Fibroblast of mammary gland (primary cell): ENCODE measurements around the gene SELP.

ENCODE experiments used
- DNase-seq: peaks from one replicate; pipeline ENCODE4 v3.0.0-alpha.2; 2010; ENCODE audit warnings: low read depth
- H3K4me3 ChIP-seq: 2 replicates; pipeline ENCODE4 v1.5.1; 2011; ENCODE audit warnings: low read depth, mild to moderate bottlenecking, low read length, moderate library complexity; ENCODE audit not compliant: control insufficient read depth
- TF ChIP-seq, protein P1 (sequence below): conservative IDR thresholded peaks from 2 replicates; pipeline ENCODE4 v1.5.1; 2011; ENCODE audit warnings: low read depth, low read length, inconsistent platforms; ENCODE audit not compliant: control insufficient read depth, insufficient read depth

Gene SELP

DNA sequence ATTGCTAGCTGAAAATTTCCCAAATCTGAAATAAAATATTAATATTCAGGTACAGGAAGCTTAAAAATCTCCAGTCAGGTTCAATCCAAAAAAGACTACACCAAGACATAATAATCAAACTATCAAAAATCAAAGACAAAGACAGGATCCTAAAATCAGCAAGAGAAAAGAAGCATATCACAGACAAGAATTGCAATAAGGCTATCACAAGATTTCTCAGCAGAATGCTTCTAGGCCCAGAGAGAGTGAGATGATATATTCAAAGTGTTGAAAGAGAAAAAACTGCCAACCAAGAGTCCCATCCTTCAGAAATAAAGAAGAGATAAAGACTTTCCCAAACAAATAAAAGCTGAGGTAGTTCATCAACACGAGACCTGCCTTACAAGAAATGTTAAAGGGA lies 5.0 kb upstream of the SELP start:
- no peak overlapping the region for H3K4me3 ChIP-seq
- TF ChIP-seq, protein P1, sequence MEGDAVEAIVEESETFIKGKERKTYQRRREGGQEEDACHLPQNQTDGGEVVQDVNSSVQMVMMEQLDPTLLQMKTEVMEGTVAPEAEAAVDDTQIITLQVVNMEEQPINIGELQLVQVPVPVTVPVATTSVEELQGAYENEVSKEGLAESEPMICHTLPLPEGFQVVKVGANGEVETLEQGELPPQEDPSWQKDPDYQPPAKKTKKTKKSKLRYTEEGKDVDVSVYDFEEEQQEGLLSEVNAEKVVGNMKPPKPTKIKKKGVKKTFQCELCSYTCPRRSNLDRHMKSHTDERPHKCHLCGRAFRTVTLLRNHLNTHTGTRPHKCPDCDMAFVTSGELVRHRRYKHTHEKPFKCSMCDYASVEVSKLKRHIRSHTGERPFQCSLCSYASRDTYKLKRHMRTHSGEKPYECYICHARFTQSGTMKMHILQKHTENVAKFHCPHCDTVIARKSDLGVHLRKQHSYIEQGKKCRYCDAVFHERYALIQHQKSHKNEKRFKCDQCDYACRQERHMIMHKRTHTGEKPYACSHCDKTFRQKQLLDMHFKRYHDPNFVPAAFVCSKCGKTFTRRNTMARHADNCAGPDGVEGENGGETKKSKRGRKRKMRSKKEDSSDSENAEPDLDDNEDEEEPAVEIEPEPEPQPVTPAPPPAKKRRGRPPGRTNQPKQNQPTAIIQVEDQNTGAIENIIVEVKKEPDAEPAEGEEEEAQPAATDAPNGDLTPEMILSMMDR = no peak
- no peak for DNase-seq

DNA sequence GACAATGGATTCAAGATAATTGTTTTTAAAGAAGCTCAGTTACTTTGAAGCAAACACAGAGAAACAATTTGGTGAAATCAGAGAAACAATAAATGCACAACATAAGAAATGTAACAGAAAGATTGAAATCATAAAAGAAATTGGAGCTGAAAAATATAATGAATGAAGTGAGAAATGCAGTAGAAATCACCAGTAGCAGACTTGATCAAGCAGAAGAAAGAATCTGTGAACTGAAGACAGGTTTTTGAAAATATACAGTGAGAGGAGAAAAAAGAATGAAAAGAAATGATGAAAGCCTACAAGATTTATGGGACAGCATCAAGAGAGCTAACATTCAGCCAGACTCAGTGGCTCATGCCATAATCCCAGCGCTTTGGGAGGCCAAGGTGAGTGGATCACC lies 4.2 kb upstream of the SELP start:
- H3K4me3 ChIP-seq = no peak overlapping the region
- TF ChIP-seq, protein P1 = no peak
- DNase-seq = no peak

DNA sequence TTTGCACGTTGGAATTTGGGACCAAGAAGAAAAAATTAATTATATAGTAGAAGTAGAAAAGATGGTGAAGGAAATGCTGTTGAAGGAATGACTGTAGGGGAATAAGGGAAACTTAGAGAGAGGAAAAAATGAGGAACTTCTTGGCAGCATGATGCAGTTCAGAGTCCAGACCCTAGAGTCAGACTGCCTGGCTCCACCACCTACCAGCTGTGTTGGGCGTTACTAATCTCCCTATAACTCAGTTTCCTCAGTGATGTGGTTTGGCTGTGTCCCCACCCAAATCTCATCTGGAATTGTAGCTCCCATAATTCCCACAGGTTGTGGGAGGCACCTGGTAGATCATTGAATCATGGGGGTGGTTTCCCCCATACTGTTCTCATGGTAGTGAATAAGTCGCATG lies 1.3 kb upstream of the SELP start:
- H3K4me3 ChIP-seq = no peak overlapping the region
- TF ChIP-seq, protein P1 = no peak
- DNase-seq = no peak

- H3K4me3 ChIP-seq = no peak overlapping the region
- no peak for DNase-seq
- TF ChIP-seq, protein P1 = no peak
Measured at GRCh38 chr1:169624912-169625311, 5.0 kb downstream of the SELP start.

GRCh38 chr1:169624122-169624521 lies 5.8 kb downstream of the SELP start:
- DNase-seq = no peak
- TF ChIP-seq, protein P1 = no peak
- no peak overlapping the region for H3K4me3 ChIP-seq

DNA sequence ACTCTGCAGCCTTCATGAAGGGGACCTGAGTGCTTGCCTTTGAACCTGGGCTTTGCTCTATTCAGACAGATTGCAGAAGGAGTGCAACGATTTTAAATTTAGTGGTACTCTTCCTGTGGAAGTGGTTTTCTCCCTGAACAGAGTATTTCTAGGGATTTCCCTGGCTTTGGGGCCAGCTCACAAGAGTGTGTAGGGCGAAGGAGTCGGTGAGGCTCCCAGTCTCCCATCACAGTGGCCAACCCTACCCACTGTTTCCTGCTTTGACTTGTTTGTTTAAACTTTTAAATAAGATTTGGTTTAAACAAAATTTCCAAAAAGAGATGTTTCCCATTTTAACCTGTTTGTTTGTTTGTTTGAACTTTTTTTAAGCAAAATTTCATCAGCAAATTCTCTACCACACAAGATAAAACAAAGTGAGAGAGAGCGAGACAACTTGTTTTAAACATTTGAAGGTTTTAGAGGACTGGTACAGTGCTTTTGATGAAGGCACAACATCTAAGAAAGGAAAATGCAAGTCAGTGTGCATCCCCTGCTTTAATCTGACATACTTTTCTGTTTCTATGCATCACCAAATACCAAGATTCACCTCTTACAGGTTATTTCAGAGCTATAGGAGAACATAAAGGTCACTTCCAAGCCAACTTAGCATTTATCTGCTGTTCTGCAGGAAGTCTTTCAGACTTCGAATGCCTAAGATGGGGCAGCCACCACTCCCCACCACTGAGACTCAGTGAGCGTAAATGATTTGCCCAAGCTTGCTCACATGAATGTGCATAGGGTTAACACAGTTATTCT lies 6.6 kb downstream of the SELP start:
- no peak for DNase-seq
- H3K4me3 ChIP-seq = no peak overlapping the region
- TF ChIP-seq, protein P1 = no peak
